Measurements from ENCODE around the gene PGP.

The PGP gene

GRCh38 chr16:2208772-2209171, 5.9 kb downstream of the PGP start:
- Histone ChIP-seq H2AFZ (ENCODE audit: low read depth, low read length, severe bottlenecking) (no peak overlapping the region), H3K27me3 (ENCODE audit: low read length) (no peaks in the 10 kb centered on the region), H3K9ac (ENCODE audit: low read length) (no peak overlapping the region), H3F3A (ENCODE audit: insufficient read depth) (peaks cover 7% of the 10 kb centered on the region; the same call in 1 of the 2 replicates), H4K20me1 (ENCODE audit: low read depth, low read length) (no peaks in the 10 kb centered on the region), H3K36me3 (ENCODE audit: low read length) (no peaks in the 10 kb centered on the region), H3K27ac (ENCODE audit: low read depth, low read length) (no peak overlapping the region), H3K4me2 (ENCODE audit: low read depth, low read length, poor library complexity, severe bottlenecking) (no peak overlapping the region), H3K9me2 (replicated peaks; ENCODE audit: insufficient read depth, low read length) (no peaks in the 10 kb centered on the region), H3K79me2 (ENCODE audit: insufficient read depth, low read length) (peaks cover 21% of the 10 kb centered on the region), H3K9me3 (ENCODE audit: insufficient read depth, low read length) (no peaks in the 10 kb centered on the region), H3K4me3 (ENCODE audit: insufficient read depth, low read length, poor library complexity, severe bottlenecking) (no peak overlapping the region)
- TF ChIP-seq CTCF (IDR thresholded peaks at IDR 0.05; ENCODE audit: insufficient read depth, low read length, poor library complexity, severe bottlenecking), result no peak
- TF ChIP-seq EZH2phosphoT487 (conservative IDR thresholded peaks at IDR 0.05; ENCODE audit: low read length), result no peak

- H3K9me3 ChIP-seq (ENCODE audit: insufficient read depth, low read length), result no peaks in the 10 kb centered on the region
- H3K36me3 ChIP-seq (ENCODE audit: low read length), result no peaks in the 10 kb centered on the region
- H2AFZ ChIP-seq (ENCODE audit: low read depth, low read length, severe bottlenecking), result no peak overlapping the region
- H3K9ac ChIP-seq (ENCODE audit: low read length), result no peak overlapping the region
- H3K27ac ChIP-seq (ENCODE audit: low read depth, low read length), result no peak overlapping the region
- TF ChIP-seq EZH2phosphoT487 (conservative IDR thresholded peaks at IDR 0.05; ENCODE audit: low read length) (no peak), CTCF (IDR thresholded peaks at IDR 0.05; ENCODE audit: insufficient read depth, low read length, poor library complexity, severe bottlenecking) (no peak)
- H3K4me2 ChIP-seq (ENCODE audit: low read depth, low read length, poor library complexity, severe bottlenecking), result no peak overlapping the region
- H3K4me3 ChIP-seq (ENCODE audit: insufficient read depth, low read length, poor library complexity, severe bottlenecking), result no peak overlapping the region
- H3K27me3 ChIP-seq (ENCODE audit: low read length), result no peaks in the 10 kb centered on the region
- peaks cover 7% of the 10 kb centered on the region; the same call in 1 of the 2 replicates for H3F3A ChIP-seq (ENCODE audit: insufficient read depth)
- no peaks in the 10 kb centered on the region for H4K20me1 ChIP-seq (ENCODE audit: low read depth, low read length)
- H3K79me2 ChIP-seq (ENCODE audit: insufficient read depth, low read length), result peaks cover 16% of the 10 kb centered on the region
- no peaks in the 10 kb centered on the region for H3K9me2 ChIP-seq (replicated peaks; ENCODE audit: insufficient read depth, low read length)
These were observed 6.3 kb downstream of the PGP start for GRCh38 chr16:2208308-2208707.

- Histone ChIP-seq H3K27me3 (ENCODE audit: low read length) (no peaks in the 10 kb centered on the region), H2AFZ (ENCODE audit: low read depth, low read length, severe bottlenecking) (no peak overlapping the region), H3K9me2 (replicated peaks; ENCODE audit: insufficient read depth, low read length) (no peaks in the 10 kb centered on the region), H3K9me3 (ENCODE audit: insufficient read depth, low read length) (no peaks in the 10 kb centered on the region), H3K4me2 (ENCODE audit: low read depth, low read length, poor library complexity, severe bottlenecking) (no peak overlapping the region), H3K4me3 (ENCODE audit: insufficient read depth, low read length, poor library complexity, severe bottlenecking) (no peak overlapping the region), H3F3A (ENCODE audit: insufficient read depth) (peaks cover 7% of the 10 kb centered on the region; the same call in 1 of the 2 replicates), H3K9ac (ENCODE audit: low read length) (no peak overlapping the region), H3K27ac (ENCODE audit: low read depth, low read length) (no peak overlapping the region), H3K79me2 (ENCODE audit: insufficient read depth, low read length) (peaks cover 12% of the 10 kb centered on the region; the same call in 1 of the 2 replicates), H4K20me1 (ENCODE audit: low read depth, low read length) (no peaks in the 10 kb centered on the region), H3K36me3 (ENCODE audit: low read length) (no peaks in the 10 kb centered on the region)
- TF ChIP-seq EZH2phosphoT487 (conservative IDR thresholded peaks at IDR 0.05; ENCODE audit: low read length) (no peak), CTCF (IDR thresholded peaks at IDR 0.05; ENCODE audit: insufficient read depth, low read length, poor library complexity, severe bottlenecking) (no peak)
These were observed 6.8 kb downstream of the PGP start for GRCh38 chr16:2207872-2208271.
